Thyroid gland (tissue), 4 donors: ENCODE data around the gene HTRA3.

Source experiments
- CTCF ChIP-seq, 6 experiments: fragments of 200-600 bp in 3 of 6; fragments of 450-650 bp in 3 of 6; sonication (generic) in 3 of 6; IDR thresholded peaks; one replicate each; pipeline ENCODE4 v1.5.1; 2016 to 2019; ENCODE audit warnings: antibody characterized with exemption in 6 of 6, mild to moderate bottlenecking in 2 of 6, inconsistent platforms in 1 of 6, moderate library complexity in 1 of 6
- POLR2A ChIP-seq, 2 donors: fragments of 450-650 bp; IDR thresholded peaks; one replicate each; pipeline ENCODE4 v1.6.1; 2017; ENCODE audit warnings: antibody characterized with exemption in 2 of 2, mild to moderate bottlenecking in 2 of 2, moderate library complexity in 1 of 2

GRCh38 chr4:8334786-8335460 lies 65.4 kb downstream of the HTRA3 start:
- TF ChIP-seq CTCF (IDR thresholded peaks at IDR 0.05) (no peak), POLR2A (IDR thresholded peaks at IDR 0.05) (no peak)
